Measurements from ENCODE around the gene ANKH. TPM values are rescaled to one million over a fixed set of nuclear protein-coding genes. Genes with fewer than 3 reads are reported as not detected.

The ANKH gene
- polyA plus RNA-seq, 3 donors: 2.4 to 6.3 (median 3.1) TPM

DNA sequence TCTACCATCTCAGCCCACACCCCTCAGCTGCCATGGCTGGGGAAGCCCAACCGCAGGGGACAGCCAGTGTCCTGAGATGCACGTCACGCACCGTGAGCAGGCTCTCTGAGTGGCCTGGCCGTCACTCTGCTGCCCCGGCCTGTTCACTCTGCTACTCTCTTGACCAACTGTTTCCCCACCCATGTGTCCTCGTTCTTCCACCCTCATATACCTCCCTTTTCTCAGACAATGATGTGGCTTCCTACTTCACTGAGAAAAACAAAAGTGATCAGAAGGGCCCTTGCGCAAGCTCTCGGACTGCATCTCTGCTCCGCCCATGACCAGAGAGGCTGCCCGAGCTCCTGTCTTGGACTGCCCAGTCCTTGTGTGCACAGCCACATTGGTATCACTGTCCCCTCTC, 159.4 kb downstream of the ANKH start:
- Histone ChIP-seq H3K4me1 (ENCODE audit: control insufficient read depth in 1 of 2, insufficient read depth in 2 of 2, low read length in 2 of 2) (no peaks in the 10 kb centered on the region), H3K9ac (ENCODE audit: insufficient read depth, low read length, poor library complexity, severe bottlenecking) (no peak overlapping the region), H3K27ac (ENCODE audit: low read depth in 1 of 2, low read length in 2 of 2) (peak overlapping the region in 1 of 2 donors; percentile 6), H2AFZ (ENCODE audit: insufficient read depth, low read depth, low read length, poor library complexity, severe bottlenecking) (no peak overlapping the region), H3K27me3 (ENCODE audit: control insufficient read depth in 2 of 2, insufficient read depth in 2 of 2, low read length in 2 of 2) (no peaks in the 10 kb centered on the region), H4K20me1 (ENCODE audit: insufficient read depth, low read length) (peaks cover 3% of the 10 kb centered on the region), H3K4me2 (replicated peaks; ENCODE audit: extremely low read depth, low read length, poor library complexity, severe bottlenecking) (no peak overlapping the region), H3K36me3 (replicated peaks in 1 of 2; ENCODE audit: control insufficient read depth in 1 of 2, insufficient read depth in 2 of 2, low read length in 2 of 2) (peaks cover 59 to 74% of the 10 kb centered on the region in 2 donors), H3K79me2 (ENCODE audit: insufficient read depth, low read length) (no peaks in the 10 kb centered on the region), H3K9me3 (replicated peaks in 1 of 2; ENCODE audit: control insufficient read depth in 1 of 2, insufficient read depth in 1 of 2, low read length in 2 of 2) (peaks cover 0 to 9% of the 10 kb centered on the region in 2 donors), H3K4me3 (replicated peaks in 1 of 3; ENCODE audit: low read depth in 2 of 3, low read length in 3 of 3) (no peak overlapping the region)
- H3K4me3 Mint-ChIP-seq: no peak overlapping the region
- peaks cover 0 to 13% (median 7%) of the 10 kb centered on the region in 7 donors for H3K9me3 Mint-ChIP-seq
- H3K4me1 Mint-ChIP-seq: peaks cover 13% of the 10 kb centered on the region
- intact Hi-C loops (cut with micrococcal nuclease): no loop called here
- H3K27ac Mint-ChIP-seq: peak overlapping the region in 3 of 7 donors; percentile 22 to 73 (median 28)
- DNase-seq: no peak
- WGBS (ENCODE audit: insufficient coverage): 77% methylated on average over 11 of the region's 11 CpGs
- H3K27me3 Mint-ChIP-seq (ENCODE audit: low read depth in 3 of 3): no peaks in the 10 kb centered on the region
- H3K36me3 Mint-ChIP-seq: peaks cover 70 to 88% of the 10 kb centered on the region in 2 donors
- TF ChIP-seq, protein P1, sequence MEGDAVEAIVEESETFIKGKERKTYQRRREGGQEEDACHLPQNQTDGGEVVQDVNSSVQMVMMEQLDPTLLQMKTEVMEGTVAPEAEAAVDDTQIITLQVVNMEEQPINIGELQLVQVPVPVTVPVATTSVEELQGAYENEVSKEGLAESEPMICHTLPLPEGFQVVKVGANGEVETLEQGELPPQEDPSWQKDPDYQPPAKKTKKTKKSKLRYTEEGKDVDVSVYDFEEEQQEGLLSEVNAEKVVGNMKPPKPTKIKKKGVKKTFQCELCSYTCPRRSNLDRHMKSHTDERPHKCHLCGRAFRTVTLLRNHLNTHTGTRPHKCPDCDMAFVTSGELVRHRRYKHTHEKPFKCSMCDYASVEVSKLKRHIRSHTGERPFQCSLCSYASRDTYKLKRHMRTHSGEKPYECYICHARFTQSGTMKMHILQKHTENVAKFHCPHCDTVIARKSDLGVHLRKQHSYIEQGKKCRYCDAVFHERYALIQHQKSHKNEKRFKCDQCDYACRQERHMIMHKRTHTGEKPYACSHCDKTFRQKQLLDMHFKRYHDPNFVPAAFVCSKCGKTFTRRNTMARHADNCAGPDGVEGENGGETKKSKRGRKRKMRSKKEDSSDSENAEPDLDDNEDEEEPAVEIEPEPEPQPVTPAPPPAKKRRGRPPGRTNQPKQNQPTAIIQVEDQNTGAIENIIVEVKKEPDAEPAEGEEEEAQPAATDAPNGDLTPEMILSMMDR (IDR thresholded peaks at IDR 0.05): no peak

- H3K27me3 ChIP-seq (ENCODE audit: control insufficient read depth in 2 of 2, insufficient read depth in 2 of 2, low read length in 2 of 2): no peaks in the 10 kb centered on the region
- no peaks in the 10 kb centered on the region for H3K79me2 ChIP-seq (ENCODE audit: insufficient read depth, low read length)
- no peak overlapping the region for H3K27ac ChIP-seq (ENCODE audit: low read depth in 1 of 2, low read length in 2 of 2)
- peaks cover 81 to 95% of the 10 kb centered on the region in 2 donors for H3K36me3 Mint-ChIP-seq
- no peak overlapping the region for H3K4me2 ChIP-seq (replicated peaks; ENCODE audit: extremely low read depth, low read length, poor library complexity, severe bottlenecking)
- H3K9me3 Mint-ChIP-seq: peaks cover 0 to 13% (median 7%) of the 10 kb centered on the region in 7 donors
- no peaks in the 10 kb centered on the region for H3K4me1 ChIP-seq (ENCODE audit: control insufficient read depth in 1 of 2, insufficient read depth in 2 of 2, low read length in 2 of 2)
- H2AFZ ChIP-seq (ENCODE audit: insufficient read depth, low read depth, low read length, poor library complexity, severe bottlenecking): no peak overlapping the region
- H3K4me3 ChIP-seq (replicated peaks in 1 of 3; ENCODE audit: low read depth in 2 of 3, low read length in 3 of 3): no peak overlapping the region
- peak overlapping the region in 2 of 7 donors; percentile 32 to 61 for H3K27ac Mint-ChIP-seq
- no peaks in the 10 kb centered on the region for H3K27me3 Mint-ChIP-seq (ENCODE audit: low read depth in 3 of 3)
- H3K9me3 ChIP-seq (replicated peaks in 1 of 2; ENCODE audit: control insufficient read depth in 1 of 2, insufficient read depth in 1 of 2, low read length in 2 of 2): peaks cover 0 to 9% of the 10 kb centered on the region in 2 donors
- no peak overlapping the region for H3K9ac ChIP-seq (ENCODE audit: insufficient read depth, low read length, poor library complexity, severe bottlenecking)
- TF ChIP-seq, protein P1 (IDR thresholded peaks at IDR 0.05): no peak
- H3K4me1 Mint-ChIP-seq: peaks cover 13% of the 10 kb centered on the region
- no peak overlapping the region for H3K4me3 Mint-ChIP-seq
- no peak for DNase-seq
- peaks cover 69 to 86% of the 10 kb centered on the region in 2 donors for H3K36me3 ChIP-seq (replicated peaks in 1 of 2; ENCODE audit: control insufficient read depth in 1 of 2, insufficient read depth in 2 of 2, low read length in 2 of 2)
- WGBS (ENCODE audit: insufficient coverage): 98% methylated on average over 21 of the region's 28 CpGs
- intact Hi-C loops (cut with micrococcal nuclease): no loop called here
- peaks cover 9% of the 10 kb centered on the region for H4K20me1 ChIP-seq (ENCODE audit: insufficient read depth, low read length)
Observed at GRCh38 chr5:14710313-14710994, 161.1 kb downstream of the ANKH start.
